Ovary (tissue), 9 donors: ENCODE results near the gene CTNNA1. TPM values are rescaled to one million over a fixed set of nuclear protein-coding genes. Genes with fewer than 3 reads are reported as not detected.

ENCODE experiments used
- DNase-seq, 5 donors: peaks; one replicate each; pipeline ENCODE4 v3.0.0-alpha.2; 2019 to 2020
- H3K27ac ChIP-seq, 2 donors: fragments of 200-600 bp; one replicate each; pipeline versions ENCODE4 v1.5.1 to v1.8.0; 2019 to 2022
- H3K27me3 ChIP-seq: fragments of 200-600 bp; one replicate; pipeline ENCODE4 v1.8.0; 2022
- H3K36me3 ChIP-seq: fragments of 200-600 bp; sonication (generic); one replicate; pipeline ENCODE4 v1.5.1; 2019
- H3K4me1 ChIP-seq: one replicate; pipeline ENCODE4 v1.8.1; 2013; ENCODE audit warnings: mild to moderate bottlenecking, moderate library complexity; ENCODE audit not compliant: insufficient read depth
- H3K4me3 ChIP-seq: fragments of 200-600 bp; sonication (generic); one replicate; pipeline ENCODE4 v1.5.1; 2017
- H3K9me3 ChIP-seq, 2 donors: fragments of 200-600 bp in 1 of 2; sonication (generic) in 1 of 2; one replicate each; pipeline versions ENCODE4 v1.5.1 to v1.8.1; 2013 to 2019; ENCODE audit warnings: mild to moderate bottlenecking in 1 of 2, moderate library complexity in 1 of 2
- EP300 ChIP-seq: sonication (generic); formaldehyde crosslinking; IDR thresholded peaks from one replicate; pipeline ENCODE4 v1.6.1; 2017; ENCODE audit warnings: antibody characterized with exemption
- POLR2A ChIP-seq: fragments of 450-650 bp; IDR thresholded peaks from one replicate; pipeline ENCODE4 v1.6.1; 2017; ENCODE audit warnings: antibody characterized with exemption, mild to moderate bottlenecking, moderate library complexity
- WGBS, 3 donors: extraction: QIAGEN DNeasy Blood & Tissue Kit in 1 of 3; methylation state at CpG; one replicate each; pipeline versions ENCODE4 v1.1.5 to v1.1.7; 2013 to 2017; 5-methylcytosine and 5-hydroxymethylcytosine counted together
- intact Hi-C, 4 donors: fragments of 100-400 bp; cut with DNase I; formaldehyde crosslinking; loops; one replicate each; pipeline versions ENCODE4 v1.11.0 to v1.15.1; 2022 to 2023
- polyA plus RNA-seq, 2 donors: library from polyadenylated mRNA; stranded (reverse); fragments of 200-250 nt in 1 of 2; fragments of 350-450 nt in 1 of 2; fragmentation: Illumina TruSeq in 1 of 2; extraction: RNeasy Lipid Tissue Mini Kit (QIAGEN cat#74804) in 1 of 2; gene quantifications; one replicate each; pipeline ENCODE4 v1.2.3, GENCODE V29; 2013 to 2014
- total RNA-seq, 7 donors: library from RNA; depleted of rRNA in 2 of 7; stranded (reverse); fragments of >200 nt in 2 of 7; fragmentation: NEBNext Ultra II Directional in 3 of 7; extraction: Animal tissue kit (Norgen Biotek cat#: 25700) in 3 of 7; gene quantifications; one replicate each; pipeline versions ENCODE4 v1.1.0 to v1.2.4, GENCODE V29; 2016 to 2023
- TF ChIP-seq, protein P1 (sequence below), 3 donors: fragments of 450-650 bp in 2 of 3; fragments of 200-600 bp in 1 of 3; IDR thresholded peaks; one replicate each; pipeline versions ENCODE4 v1.5.1 to v1.8.0; 2016 to 2022; ENCODE audit warnings: antibody characterized with exemption in 3 of 3, mild to moderate bottlenecking in 1 of 3
- donor health status: DM: no; HTN: no; CAD: no; lungs with moderate emphysema.
- donor health status: DM: no; HTN: no; CAD: no.
- donor health status: Bipolar disorder and iron deficiency.
- donor health status: DM: yes; HTN: yes; CAD: no.
- donor health status: DM: no; HTN: no; CAD: no.
- donor health status: DM: yes; HTN: yes; CAD: no.

Gene CTNNA1
- total and polyA plus RNA-seq, 9 donors: 125 to 306 (median 230) TPM

DNA sequence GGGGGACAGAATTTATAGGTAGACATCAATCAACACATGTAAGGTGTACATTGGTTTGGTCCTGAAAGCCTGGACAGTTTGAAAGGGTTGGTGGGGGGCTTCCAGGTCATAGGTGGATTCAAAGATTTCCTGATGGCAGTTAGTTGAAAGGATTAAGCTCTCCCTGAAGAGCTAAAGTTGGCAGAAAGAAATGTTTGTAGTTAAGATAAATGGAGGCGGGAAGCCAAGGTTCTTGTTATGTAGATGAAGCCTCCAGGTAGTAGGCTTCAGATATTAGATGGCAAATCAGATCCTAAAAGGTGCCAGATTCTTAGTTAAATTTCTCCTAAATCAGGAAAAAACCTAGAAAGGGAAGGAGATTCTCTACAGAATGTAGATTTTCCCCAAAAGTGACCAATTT lies 130.9 kb downstream of the CTNNA1 start:
- H3K27me3 ChIP-seq: no peaks in the 10 kb centered on the region
- no peaks in the 10 kb centered on the region for H3K9me3 ChIP-seq
- intact Hi-C loops: no loop called here
- no peak for DNase-seq
- H3K36me3 ChIP-seq: no peaks in the 10 kb centered on the region
- H3K4me3 ChIP-seq: no peak overlapping the region
- no peak overlapping the region for H3K27ac ChIP-seq
- TF ChIP-seq, protein P1, sequence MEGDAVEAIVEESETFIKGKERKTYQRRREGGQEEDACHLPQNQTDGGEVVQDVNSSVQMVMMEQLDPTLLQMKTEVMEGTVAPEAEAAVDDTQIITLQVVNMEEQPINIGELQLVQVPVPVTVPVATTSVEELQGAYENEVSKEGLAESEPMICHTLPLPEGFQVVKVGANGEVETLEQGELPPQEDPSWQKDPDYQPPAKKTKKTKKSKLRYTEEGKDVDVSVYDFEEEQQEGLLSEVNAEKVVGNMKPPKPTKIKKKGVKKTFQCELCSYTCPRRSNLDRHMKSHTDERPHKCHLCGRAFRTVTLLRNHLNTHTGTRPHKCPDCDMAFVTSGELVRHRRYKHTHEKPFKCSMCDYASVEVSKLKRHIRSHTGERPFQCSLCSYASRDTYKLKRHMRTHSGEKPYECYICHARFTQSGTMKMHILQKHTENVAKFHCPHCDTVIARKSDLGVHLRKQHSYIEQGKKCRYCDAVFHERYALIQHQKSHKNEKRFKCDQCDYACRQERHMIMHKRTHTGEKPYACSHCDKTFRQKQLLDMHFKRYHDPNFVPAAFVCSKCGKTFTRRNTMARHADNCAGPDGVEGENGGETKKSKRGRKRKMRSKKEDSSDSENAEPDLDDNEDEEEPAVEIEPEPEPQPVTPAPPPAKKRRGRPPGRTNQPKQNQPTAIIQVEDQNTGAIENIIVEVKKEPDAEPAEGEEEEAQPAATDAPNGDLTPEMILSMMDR (IDR thresholded peaks at IDR 0.05): no peak
- TF ChIP-seq EP300: no peak
- TF ChIP-seq POLR2A: no peak
- H3K4me1 ChIP-seq: peaks cover 2% of the 10 kb centered on the region
- 90 to 98% (median 97%) methylated on average over 1 of the region's 1 CpG for WGBS, 3 donors

DNA sequence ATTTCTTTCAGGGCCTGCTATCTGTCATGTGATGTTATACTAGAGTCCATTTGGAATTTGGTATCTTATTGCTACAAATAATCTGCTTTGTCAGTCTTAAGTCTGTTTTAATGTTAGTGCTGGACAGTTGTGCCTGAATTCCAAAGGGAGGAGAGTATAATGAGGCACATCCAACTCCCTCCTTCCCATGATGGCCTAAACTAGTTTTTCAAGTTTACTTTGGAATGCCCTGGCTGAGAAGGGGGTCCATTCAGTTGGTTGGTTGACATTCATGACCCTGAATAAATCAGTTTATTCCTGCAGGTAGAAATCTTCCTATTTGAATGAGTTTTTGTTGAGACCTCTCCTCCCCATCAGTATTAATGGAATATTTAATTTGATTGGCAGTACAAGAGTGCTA lies 131.3 kb downstream of the CTNNA1 start:
- no peaks in the 10 kb centered on the region for H3K9me3 ChIP-seq

DNA sequence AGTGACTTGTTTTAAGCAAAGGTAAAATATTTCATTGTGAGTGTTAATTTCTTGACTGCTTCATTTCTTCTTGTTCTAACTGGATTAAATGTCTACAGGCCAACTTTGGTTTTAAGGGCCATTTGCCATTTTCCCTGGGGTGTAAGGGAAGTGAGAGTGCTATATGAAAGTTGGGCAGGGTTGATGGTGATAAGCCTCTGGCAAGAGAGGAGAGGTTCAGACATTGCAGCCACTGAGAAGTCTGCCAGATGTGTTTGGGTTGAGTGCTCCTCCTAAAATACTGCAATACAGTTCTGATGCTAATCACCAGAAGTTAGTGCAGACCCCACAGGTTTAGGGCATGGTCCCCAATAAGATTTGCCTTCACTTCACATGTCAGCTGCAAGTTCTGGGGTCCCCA lies 136.8 kb downstream of the CTNNA1 start:
- H3K4me3 ChIP-seq: no peak overlapping the region
- H3K4me1 ChIP-seq: peaks cover under 1% of the 10 kb centered on the region
- intact Hi-C loops: no loop called here
- H3K9me3 ChIP-seq: no peaks in the 10 kb centered on the region
- no peaks in the 10 kb centered on the region for H3K36me3 ChIP-seq
- no peak overlapping the region for H3K27ac ChIP-seq
- no peaks in the 10 kb centered on the region for H3K27me3 ChIP-seq
- TF ChIP-seq, protein P1 (IDR thresholded peaks at IDR 0.05): no peak
- TF ChIP-seq EP300: no peak
- no peak for TF ChIP-seq POLR2A
- DNase-seq: no peak

More for the DNA sequence above, 131.3 kb downstream of the CTNNA1 start:
- Histone ChIP-seq H3K27ac (no peak overlapping the region), H3K36me3 (no peaks in the 10 kb centered on the region), H3K4me1 (peaks cover 2% of the 10 kb centered on the region), H3K27me3 (no peaks in the 10 kb centered on the region), H3K4me3 (no peak overlapping the region)
- no peak for DNase-seq
- TF ChIP-seq, protein P1 (IDR thresholded peaks at IDR 0.05): no peak
- TF ChIP-seq POLR2A (no peak), EP300 (no peak)
- intact Hi-C loops: no loop called here

DNA sequence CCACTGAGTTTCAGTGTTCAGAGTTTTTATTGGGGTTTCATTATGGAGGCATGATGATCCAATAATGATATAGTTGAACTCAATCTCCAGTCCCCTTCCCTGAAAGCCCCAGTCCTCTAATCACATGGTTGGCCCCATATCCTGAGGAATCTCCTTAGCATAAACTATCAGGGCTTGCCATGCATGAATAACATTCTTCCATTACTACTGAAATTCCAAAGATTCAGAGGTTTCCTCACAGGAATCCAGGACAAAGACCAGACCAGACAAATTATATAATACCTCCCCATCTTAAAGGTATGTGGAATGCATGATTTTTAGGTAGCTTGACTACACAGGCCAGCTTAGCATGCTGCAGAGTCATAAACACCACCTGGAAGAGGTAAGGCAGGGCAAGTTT lies 137.4 kb downstream of the CTNNA1 start:
- Histone ChIP-seq H3K36me3 (no peaks in the 10 kb centered on the region), H3K4me3 (no peak overlapping the region), H3K9me3 (no peaks in the 10 kb centered on the region), H3K27ac (no peak overlapping the region), H3K27me3 (no peaks in the 10 kb centered on the region), H3K4me1 (peaks cover 2% of the 10 kb centered on the region)
- no peak for DNase-seq
- no peak for TF ChIP-seq EP300
- no peak for TF ChIP-seq POLR2A
- TF ChIP-seq, protein P1 (IDR thresholded peaks at IDR 0.05): no peak
- intact Hi-C loops: no loop called here

DNA sequence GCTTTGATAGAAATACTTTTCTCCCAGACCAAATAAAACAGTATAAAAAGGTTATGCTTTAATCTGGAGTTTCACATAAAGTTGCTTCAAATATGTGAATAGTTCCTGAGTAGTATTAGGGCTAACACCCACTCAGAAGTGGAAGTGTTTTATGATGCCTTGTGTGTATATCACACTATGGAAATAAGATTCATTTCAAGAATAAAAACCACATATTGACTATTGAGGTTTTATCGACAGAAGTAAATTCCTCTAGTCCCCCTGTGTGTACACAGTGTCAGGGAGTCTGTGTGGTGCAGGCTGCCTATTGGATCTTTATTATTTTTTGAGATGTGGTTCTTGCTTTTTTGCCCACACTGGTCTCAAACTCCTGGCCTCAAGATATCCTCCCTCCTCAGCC lies 142.7 kb downstream of the CTNNA1 start:
- DNase-seq: no peak
- H3K27ac ChIP-seq: no peak overlapping the region
- H3K4me3 ChIP-seq: no peak overlapping the region
- H3K27me3 ChIP-seq: no peaks in the 10 kb centered on the region
- intact Hi-C loops: no loop called here
- peaks cover 13% of the 10 kb centered on the region for H3K4me1 ChIP-seq
- TF ChIP-seq, protein P1 (IDR thresholded peaks at IDR 0.05): no peak
- TF ChIP-seq POLR2A: no peak
- TF ChIP-seq EP300: no peak
- no peaks in the 10 kb centered on the region for H3K9me3 ChIP-seq
- WGBS, 3 donors: 26 to 64% (median 57%) methylated on average over 1 of the region's 1 CpG
- H3K36me3 ChIP-seq: no peaks in the 10 kb centered on the region
